Measurements from ENCODE around the gene PCBD2.

PCBD2 gene

DNA sequence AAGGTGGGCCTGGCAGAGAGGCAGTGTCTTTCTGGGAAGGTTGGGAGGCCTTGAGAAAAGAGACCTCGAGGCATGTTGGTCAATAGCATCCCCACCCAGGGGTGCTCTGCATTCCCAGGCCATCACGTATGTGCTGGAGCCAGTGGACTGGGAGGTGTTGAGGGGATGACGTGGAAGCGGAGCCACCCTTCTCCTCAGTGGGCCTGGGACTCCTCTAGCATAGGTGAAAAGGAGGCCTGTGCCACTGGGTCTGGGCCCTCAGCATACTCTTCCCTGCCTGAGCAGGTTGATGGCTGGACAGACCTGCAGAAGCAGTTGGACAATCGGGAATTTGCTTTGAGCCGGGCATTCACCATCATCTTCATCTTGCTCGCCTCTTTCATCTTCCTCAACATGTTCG is 103.6 kb downstream of the PCBD2 start:
- no peak for DNase-seq

DNA sequence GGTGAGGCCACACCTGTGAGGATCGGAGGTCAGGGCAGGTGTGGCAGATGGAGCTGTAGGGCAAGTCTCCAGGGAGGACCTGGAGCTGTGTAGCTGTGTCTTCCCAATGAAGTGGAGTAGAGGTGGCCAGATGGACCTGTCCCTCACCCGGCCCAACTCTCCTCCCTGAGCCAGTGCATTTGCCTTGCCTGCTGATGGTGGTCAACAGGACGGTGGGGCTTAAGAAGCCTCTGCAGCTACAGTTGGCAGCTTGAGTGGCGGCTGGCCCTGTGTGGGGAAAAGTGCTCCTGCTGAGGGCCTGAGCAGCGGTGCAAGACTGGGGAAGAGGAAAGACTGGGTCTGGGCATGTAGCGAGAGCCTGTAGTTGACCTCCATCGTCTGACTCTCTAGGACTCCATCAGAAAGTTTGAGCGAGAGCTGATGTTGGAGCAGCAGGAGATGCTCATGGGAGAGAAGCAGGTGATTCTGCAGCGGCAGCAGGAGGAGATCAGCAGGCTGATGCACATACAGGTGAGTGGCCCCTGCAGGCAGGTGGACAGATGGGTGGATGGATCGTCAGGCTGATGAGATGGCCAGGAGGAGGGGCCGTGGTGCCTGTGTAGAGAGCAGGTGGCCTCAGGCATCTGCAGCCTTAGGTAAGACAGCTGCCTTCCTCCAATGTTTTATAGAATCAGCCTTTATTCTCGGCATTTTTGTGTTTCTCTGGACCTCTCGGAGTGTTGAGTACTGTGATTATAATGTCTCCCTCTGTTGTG is 104.2 kb downstream of the PCBD2 start:
- no peak for DNase-seq

DNA sequence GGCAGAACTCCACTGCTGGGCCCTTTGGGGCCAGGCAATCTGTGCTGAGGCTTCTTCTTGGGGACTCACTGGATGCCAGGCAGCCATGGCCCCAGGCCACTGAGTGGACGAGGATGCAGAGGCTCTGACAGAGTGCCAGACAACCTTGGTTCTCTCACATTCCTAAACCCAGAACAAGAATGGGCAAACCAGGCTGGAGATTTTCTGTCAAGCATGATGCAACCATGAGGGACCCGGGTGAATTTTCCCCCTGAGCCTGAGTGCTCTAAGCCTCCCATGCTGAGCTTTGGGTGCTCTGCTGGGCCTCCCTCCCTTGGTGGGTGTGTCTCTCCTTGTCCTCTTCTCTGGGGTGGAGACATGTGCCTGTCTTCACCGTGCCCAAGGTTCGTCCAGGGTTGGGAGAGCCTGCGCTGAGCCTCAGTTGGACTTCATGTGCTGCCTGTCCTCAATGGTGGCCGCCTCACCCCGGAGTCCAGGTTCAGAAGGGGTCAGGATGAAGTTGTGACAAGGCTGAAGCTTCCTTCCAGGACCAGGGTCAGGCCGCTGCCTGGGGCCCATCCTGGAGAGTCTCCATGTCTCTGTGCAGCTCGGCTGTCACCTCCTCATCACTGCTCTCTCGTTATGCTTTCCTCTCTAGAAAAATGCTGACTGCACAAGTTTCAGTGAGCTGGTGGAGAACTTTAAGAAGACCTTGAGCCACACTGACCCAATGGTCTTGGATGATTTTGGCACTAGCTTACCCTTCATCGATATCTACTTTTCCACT is 105.0 kb downstream of the PCBD2 start:
- no peak for DNase-seq

DNA sequence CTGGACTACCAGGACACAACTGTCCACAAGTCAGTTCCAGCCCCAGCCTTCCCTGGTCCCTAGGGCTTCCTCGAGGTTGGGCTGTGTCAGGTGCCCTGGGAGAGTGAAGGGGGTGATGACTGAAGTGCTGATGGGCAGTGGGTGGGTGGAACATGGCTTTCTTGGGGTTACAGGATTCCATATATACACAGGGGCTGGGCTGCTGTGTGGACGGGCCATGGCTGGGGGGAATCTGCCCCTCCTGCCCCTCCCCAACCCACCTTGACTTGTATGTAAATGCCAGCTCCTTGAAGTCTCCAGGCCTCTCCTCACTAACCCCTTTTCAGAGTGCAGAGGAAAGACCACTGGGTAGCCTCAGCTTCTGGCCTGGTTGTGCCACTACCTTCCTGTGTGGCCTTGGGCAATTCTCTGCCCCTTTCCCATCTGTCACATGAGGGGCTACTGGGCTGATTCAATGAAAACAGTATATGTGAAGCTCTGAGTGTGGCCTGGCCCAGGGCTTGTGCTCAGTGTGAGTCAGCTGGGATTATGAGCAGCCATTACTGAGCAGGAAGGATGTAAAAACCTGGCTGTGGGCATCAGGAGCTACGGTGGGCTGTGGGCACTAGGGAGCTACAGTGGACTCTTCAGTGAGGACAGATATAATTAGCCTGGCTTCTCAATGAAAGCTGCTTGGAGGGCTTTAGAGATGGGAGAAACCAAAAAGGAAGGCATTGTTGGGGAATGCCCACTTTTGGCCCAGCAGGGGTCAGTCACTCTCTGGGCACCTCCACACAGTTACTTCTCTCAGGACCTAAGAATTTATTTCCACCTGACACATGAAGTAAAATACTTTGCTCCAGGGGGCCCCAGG is 105.8 kb downstream of the PCBD2 start:
- no peak for DNase-seq

GRCh38 chr5:135011355-135012032 is 106.6 kb downstream of the PCBD2 start:
- DNase-seq: no peak

GRCh38 chr5:135012033-135012588 is 107.2 kb downstream of the PCBD2 start:
- DNase-seq: no peak
